Activated CD4-positive, alpha-beta T cell treated with anti-CD3 and anti-CD28 coated beads, Interleukin-10, Interleukin-2, amounts not matched to agents 100 ng/mL and 50 ng/mL, durations not matched to agents 16 hours and 8 hours (primary cell): ENCODE measurements around the gene SLC25A15.
"Not testable (repeated sequence)": the region's sequence is repeated elsewhere in the genome, so short reads cannot be mapped to it uniquely, and the experiment has no call there.

Experiments
- DNase-seq: peaks from one replicate; pipeline ENCODE4 v3.0.0-alpha.2; 2020

Gene SLC25A15

GRCh38 chr13:40782971-40783370 lies 6.4 kb upstream of the SLC25A15 start:
- DNase-seq, result not testable (repeated sequence)

GRCh38 chr13:40784540-40784939 lies 4.9 kb upstream of the SLC25A15 start:
- DNase-seq, result no peak

GRCh38 chr13:40786568-40786996 lies 2.8 kb upstream of the SLC25A15 start:
- DNase-seq, result no peak

- peak; percentile 44 for DNase-seq
Measured at GRCh38 chr13:40787062-40787461, 2.3 kb upstream of the SLC25A15 start.

GRCh38 chr13:40788540-40789274 lies 704 bp upstream of the SLC25A15 start:
- DNase-seq, result not testable (repeated sequence)

GRCh38 chr13:40790154-40790616 lies 774 bp downstream of the SLC25A15 start:
- DNase-seq, result no peak

- DNase-seq, result no peak
Measured at GRCh38 chr13:40792284-40793051, 3.1 kb downstream of the SLC25A15 start.

- no peak for DNase-seq
Measured at GRCh38 chr13:40793339-40793738, 3.9 kb downstream of the SLC25A15 start.

- DNase-seq, result no peak
Measured at GRCh38 chr13:40794414-40795368, 5.3 kb downstream of the SLC25A15 start.

- DNase-seq, result no peak
Measured at GRCh38 chr13:40796649-40797048, 7.2 kb downstream of the SLC25A15 start.

- peak; percentile 37 for DNase-seq
Measured at GRCh38 chr13:40798380-40798779, 9.0 kb downstream of the SLC25A15 start.

- no peak for DNase-seq
Measured at GRCh38 chr13:40799508-40799907, 10.1 kb downstream of the SLC25A15 start.

- no peak for DNase-seq
Measured at GRCh38 chr13:40800559-40800958, 11.1 kb downstream of the SLC25A15 start.

- DNase-seq, result no peak
Measured at GRCh38 chr13:40801255-40802217, 12.1 kb downstream of the SLC25A15 start.

GRCh38 chr13:40803316-40803715 lies 13.9 kb downstream of the SLC25A15 start:
- DNase-seq, result no peak

- no peak for DNase-seq
Measured at GRCh38 chr13:40806241-40806640, 16.8 kb downstream of the SLC25A15 start.

GRCh38 chr13:40809471-40809870 lies 20.1 kb downstream of the SLC25A15 start:
- no peak for DNase-seq

- no peak for DNase-seq
Measured at GRCh38 chr13:40812102-40812501, 22.7 kb downstream of the SLC25A15 start.

GRCh38 chr13:40812724-40813445 lies 23.5 kb downstream of the SLC25A15 start:
- no peak for DNase-seq

- peak; percentile 46 for DNase-seq
Measured at GRCh38 chr13:40813667-40814454, 24.4 kb downstream of the SLC25A15 start.
